ENCODE measurements around the gene MAB21L4.

MAB21L4 gene

GRCh38 chr2:240893363-240893844, 2.6 kb downstream of the MAB21L4 start:
- Histone ChIP-seq H3K27me3 (replicated peaks) (no peaks in the 10 kb centered on the region), H3K27ac (no peak overlapping the region), H3K36me3 (replicated peaks) (no peaks in the 10 kb centered on the region), H3K4me3 (ENCODE audit: low read depth, low read length) (no peak overlapping the region)
- in situ Hi-C loops (cut with HindIII; ENCODE audit: low pct_ligation_motif_present, low sequenced_read_pairs), result no loop called here
- no peak for TF ChIP-seq CTCF (IDR thresholded peaks at IDR 0.05; ENCODE audit: low read depth, low read length, missing control alignments)
- no peak for DNase-seq

GRCh38 chr2:240892925-240893324, 3.0 kb downstream of the MAB21L4 start:
- in situ Hi-C loops (cut with HindIII; ENCODE audit: low pct_ligation_motif_present, low sequenced_read_pairs), result no loop called here
- no peaks in the 10 kb centered on the region for H3K36me3 ChIP-seq (replicated peaks)
- no peaks in the 10 kb centered on the region for H3K27me3 ChIP-seq (replicated peaks)
- no peak for TF ChIP-seq CTCF (IDR thresholded peaks at IDR 0.05; ENCODE audit: low read depth, low read length, missing control alignments)
- no peak overlapping the region for H3K4me3 ChIP-seq (ENCODE audit: low read depth, low read length)
- no peak overlapping the region for H3K27ac ChIP-seq
- DNase-seq, result no peak

GRCh38 chr2:240892356-240892755, 3.6 kb downstream of the MAB21L4 start:
- TF ChIP-seq CTCF (IDR thresholded peaks at IDR 0.05; ENCODE audit: low read depth, low read length, missing control alignments), result no peak
- in situ Hi-C loops (cut with HindIII; ENCODE audit: low pct_ligation_motif_present, low sequenced_read_pairs), result no loop called here
- Histone ChIP-seq H3K4me3 (ENCODE audit: low read depth, low read length) (no peak overlapping the region), H3K27me3 (replicated peaks) (no peaks in the 10 kb centered on the region), H3K27ac (no peak overlapping the region), H3K36me3 (replicated peaks) (no peaks in the 10 kb centered on the region)
- no peak for DNase-seq

- H3K36me3 ChIP-seq (replicated peaks), result no peaks in the 10 kb centered on the region
- no peak overlapping the region for H3K27ac ChIP-seq
- no peak overlapping the region for H3K4me3 ChIP-seq (ENCODE audit: low read depth, low read length)
- no peak for TF ChIP-seq CTCF (IDR thresholded peaks at IDR 0.05; ENCODE audit: low read depth, low read length, missing control alignments)
- H3K27me3 ChIP-seq (replicated peaks), result no peaks in the 10 kb centered on the region
- DNase-seq, result no peak
- in situ Hi-C loops (cut with HindIII; ENCODE audit: low pct_ligation_motif_present, low sequenced_read_pairs), result no loop called here
Observed at GRCh38 chr2:240891492-240892340, 4.2 kb downstream of the MAB21L4 start.

GRCh38 chr2:240890691-240891090, 5.3 kb downstream of the MAB21L4 start:
- no peaks in the 10 kb centered on the region for H3K36me3 ChIP-seq (replicated peaks)
- H3K27ac ChIP-seq, result no peak overlapping the region
- in situ Hi-C loops (cut with HindIII; ENCODE audit: low pct_ligation_motif_present, low sequenced_read_pairs), result no loop called here
- no peaks in the 10 kb centered on the region for H3K27me3 ChIP-seq (replicated peaks)
- no peak for TF ChIP-seq CTCF (IDR thresholded peaks at IDR 0.05; ENCODE audit: low read depth, low read length, missing control alignments)
- DNase-seq, result no peak
- no peak overlapping the region for H3K4me3 ChIP-seq (ENCODE audit: low read depth, low read length)
